Measurements from ENCODE around the gene GLT8D2.

Gene GLT8D2

GRCh38 chr12:103962493-103962892 is 87.5 kb downstream of the GLT8D2 start:
- DNase-seq (ENCODE audit: low read depth in 1 of 2, low spot score in 1 of 2), result no peak
- H3K4me3 ChIP-seq (replicated peaks; ENCODE audit: insufficient read depth, low read length), result no peak overlapping the region
- H3K27ac ChIP-seq (replicated peaks), result no peak overlapping the region
- H3K27me3 ChIP-seq (ENCODE audit: insufficient read depth, poor library complexity, severe bottlenecking), result no peaks in the 10 kb centered on the region
- TF ChIP-seq REST (IDR thresholded peaks at IDR 0.05; ENCODE audit: insufficient replicate concordance, low read depth) (no peak), GABPA (IDR thresholded peaks at IDR 0.05; ENCODE audit: low read depth) (no peak), POLR2AphosphoS5 (IDR thresholded peaks at IDR 0.05; ENCODE audit: low read depth) (no peak), CTCF (IDR thresholded peaks at IDR 0.05; ENCODE audit: insufficient read depth, low read length) (no peak), SPI1 (IDR thresholded peaks at IDR 0.05; ENCODE audit: borderline replicate concordance, low read depth) (no peak)

GRCh38 chr12:103960616-103961227 is 89.3 kb downstream of the GLT8D2 start:
- Histone ChIP-seq H3K27ac (replicated peaks) (no peak overlapping the region), H3K4me3 (replicated peaks; ENCODE audit: insufficient read depth, low read length) (no peak overlapping the region), H3K27me3 (ENCODE audit: insufficient read depth, poor library complexity, severe bottlenecking) (no peaks in the 10 kb centered on the region)
- no peak for DNase-seq (ENCODE audit: low read depth in 1 of 2, low spot score in 1 of 2)
- TF ChIP-seq GABPA (IDR thresholded peaks at IDR 0.05; ENCODE audit: low read depth), result no peak
- no peak for TF ChIP-seq CTCF (IDR thresholded peaks at IDR 0.05; ENCODE audit: insufficient read depth, low read length)
- TF ChIP-seq POLR2AphosphoS5 (IDR thresholded peaks at IDR 0.05; ENCODE audit: low read depth), result no peak
- no peak for TF ChIP-seq SPI1 (IDR thresholded peaks at IDR 0.05; ENCODE audit: borderline replicate concordance, low read depth)
- TF ChIP-seq REST (IDR thresholded peaks at IDR 0.05; ENCODE audit: insufficient replicate concordance, low read depth), result no peak

GRCh38 chr12:103958621-103959020 is 91.4 kb downstream of the GLT8D2 start:
- no peak overlapping the region for H3K27ac ChIP-seq (replicated peaks)
- no peak for DNase-seq (ENCODE audit: low read depth in 1 of 2, low spot score in 1 of 2)
- H3K4me3 ChIP-seq (replicated peaks; ENCODE audit: insufficient read depth, low read length), result no peak overlapping the region
- no peaks in the 10 kb centered on the region for H3K27me3 ChIP-seq (ENCODE audit: insufficient read depth, poor library complexity, severe bottlenecking)
- TF ChIP-seq CTCF (IDR thresholded peaks at IDR 0.05; ENCODE audit: insufficient read depth, low read length) (no peak), POLR2AphosphoS5 (IDR thresholded peaks at IDR 0.05; ENCODE audit: low read depth) (no peak), REST (IDR thresholded peaks at IDR 0.05; ENCODE audit: insufficient replicate concordance, low read depth) (no peak), GABPA (IDR thresholded peaks at IDR 0.05; ENCODE audit: low read depth) (no peak), SPI1 (IDR thresholded peaks at IDR 0.05; ENCODE audit: borderline replicate concordance, low read depth) (no peak)
